Mesendoderm (in vitro differentiated cells): ENCODE results near the gene PTPRZ1.
A peak's percentile ranks its signal among the peaks of the same experiment; 100 is the strongest.

ENCODE experiments used
- DNase-seq: peaks from one replicate; pipeline ENCODE4 v3.0.0; 2013
- H2AK5ac ChIP-seq: 2 replicates; pipeline ENCODE4 v1.6.1; 2013; ENCODE audit warnings: low read length, inconsistent platforms
- H2BK120ac ChIP-seq: 2 replicates; pipeline ENCODE4 v1.6.1; 2013; ENCODE audit warnings: low read depth, mild to moderate bottlenecking, low read length, moderate library complexity, mixed read lengths
- H2BK15ac ChIP-seq: replicated peaks from 2 replicates; pipeline ENCODE4 v1.6.1; 2013; ENCODE audit warnings: low read depth, mild to moderate bottlenecking, moderate library complexity
- H2BK5ac ChIP-seq: 2 replicates; pipeline ENCODE4 v1.6.1; 2013; ENCODE audit warnings: low read length, inconsistent platforms
- H3K18ac ChIP-seq: 2 replicates; pipeline ENCODE4 v1.6.1; 2013; ENCODE audit warnings: mild to moderate bottlenecking, low read length, mixed read lengths
- H3K23ac ChIP-seq: one replicate; pipeline ENCODE4 v1.6.1; 2013; ENCODE audit warnings: low read length
- H3K27ac ChIP-seq: 2 replicates; pipeline ENCODE4 v1.5.1; 2013; ENCODE audit warnings: low read depth, mild to moderate bottlenecking, inconsistent platforms, low read length, moderate library complexity
- H3K27me3 ChIP-seq: 2 replicates; pipeline ENCODE4 v1.6.1; 2013; ENCODE audit warnings: low read length, control low read depth, mild to moderate bottlenecking, inconsistent platforms; ENCODE audit not compliant: insufficient read depth, poor library complexity
- H3K36me3 ChIP-seq: 2 replicates; pipeline ENCODE4 v1.6.1; 2013; ENCODE audit warnings: low read length, inconsistent platforms; ENCODE audit not compliant: control insufficient read depth, insufficient read depth
- H3K4ac ChIP-seq: one replicate; pipeline ENCODE4 v1.6.1; 2013; ENCODE audit warnings: low read depth, mild to moderate bottlenecking, low read length, moderate library complexity
- H3K4me1 ChIP-seq: 2 replicates; pipeline ENCODE4 v1.6.1; 2013; ENCODE audit warnings: low read depth, low read length, inconsistent platforms; ENCODE audit not compliant: control insufficient read depth
- H3K4me2 ChIP-seq: 2 replicates; pipeline ENCODE4 v1.6.1; 2013; ENCODE audit warnings: low read length
- H3K4me3 ChIP-seq: 2 replicates; pipeline ENCODE4 v1.5.1; 2013; ENCODE audit warnings: mild to moderate bottlenecking, low read length
- H3K56ac ChIP-seq: one replicate; pipeline ENCODE4 v1.6.1; 2013; ENCODE audit warnings: low read length
- H3K79me1 ChIP-seq: 2 replicates; pipeline ENCODE4 v1.6.1; 2013; ENCODE audit warnings: low read length, inconsistent platforms
- H3K79me2 ChIP-seq: 2 replicates; pipeline ENCODE4 v1.6.1; 2013; ENCODE audit warnings: mild to moderate bottlenecking, low read length; ENCODE audit not compliant: control insufficient read depth, insufficient read depth
- H3K9ac ChIP-seq: 2 replicates; pipeline ENCODE4 v1.6.1; 2013; ENCODE audit warnings: low read length, inconsistent platforms
- H4K5ac ChIP-seq: one replicate; pipeline ENCODE4 v1.6.1; 2013; ENCODE audit warnings: low read length
- H4K8ac ChIP-seq: one replicate; pipeline ENCODE4 v1.6.1; 2013; ENCODE audit warnings: low read depth, mild to moderate bottlenecking, control low read depth, low read length, moderate library complexity
- WGBS: extraction: QIAGEN DNeasy Blood & Tissue Kit; methylation state at CpG from one replicate; pipeline ENCODE4 v1.1.7; 2013; ENCODE audit warnings: low lambda C conversion rate, missing lambda C conversion rate; ENCODE audit not compliant: insufficient coverage; ENCODE audit errors: extremely low coverage; 5-methylcytosine and 5-hydroxymethylcytosine counted together

The PTPRZ1 gene

DNA sequence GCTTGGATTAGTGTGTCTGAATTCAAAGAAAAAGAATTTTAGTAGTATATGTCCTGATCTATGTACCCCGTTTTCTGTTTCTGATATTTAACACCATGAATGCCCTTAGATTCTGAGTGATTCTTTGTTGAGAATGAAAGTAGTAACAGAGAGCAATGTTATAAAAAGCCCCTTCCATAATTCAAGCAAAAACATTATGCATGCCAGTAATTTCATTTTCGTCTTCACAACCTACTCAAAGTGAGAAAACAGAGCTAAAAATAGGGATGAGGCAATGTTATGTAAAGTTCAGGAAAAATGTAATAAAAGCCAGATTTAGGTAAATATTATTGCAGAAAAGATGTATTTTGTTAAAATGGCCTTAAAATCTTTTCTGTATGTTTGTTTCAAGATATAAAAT lies 28.1 kb downstream of the PTPRZ1 start:
- no peak overlapping the region for H3K56ac ChIP-seq
- no CpG with 5 or more reads among the region's 2 CpGs for WGBS
- no peak overlapping the region for H3K18ac ChIP-seq
- no peak overlapping the region for H2BK15ac ChIP-seq
- no peaks in the 10 kb centered on the region for H3K79me2 ChIP-seq
- no peak overlapping the region for H3K23ac ChIP-seq
- no peak overlapping the region for H3K4me3 ChIP-seq
- H3K4ac ChIP-seq: no peak overlapping the region
- H3K36me3 ChIP-seq: no peaks in the 10 kb centered on the region
- H2BK120ac ChIP-seq: no peak overlapping the region
- no peak overlapping the region for H3K4me2 ChIP-seq
- H2AK5ac ChIP-seq: no peak overlapping the region
- H2BK5ac ChIP-seq: no peak overlapping the region
- no peak overlapping the region for H4K5ac ChIP-seq
- H3K27me3 ChIP-seq: no peaks in the 10 kb centered on the region
- no peak overlapping the region for H4K8ac ChIP-seq
- no peaks in the 10 kb centered on the region for H3K79me1 ChIP-seq
- H3K4me1 ChIP-seq: no peaks in the 10 kb centered on the region
- no peak overlapping the region for H3K27ac ChIP-seq
- DNase-seq: no peak
- H3K9ac ChIP-seq: no peak overlapping the region

DNA sequence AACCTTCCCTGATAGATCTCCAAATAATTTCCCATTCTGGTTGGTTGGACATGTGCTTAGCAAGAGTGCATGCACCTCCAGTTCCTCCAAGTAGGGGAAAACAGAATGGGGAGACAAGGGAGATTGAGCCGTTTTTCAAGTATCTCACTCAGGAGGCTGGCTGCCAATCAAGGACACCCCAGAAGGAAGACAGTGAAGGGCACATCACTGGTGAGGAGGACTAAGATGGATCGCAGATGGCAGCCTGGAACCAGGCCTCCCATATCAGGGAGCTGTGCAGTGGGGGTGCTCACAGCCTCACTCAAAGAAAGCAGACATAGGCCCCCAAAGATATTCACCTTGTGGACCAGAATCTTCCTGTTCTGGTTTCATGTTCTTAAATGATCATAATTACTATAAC lies 31.2 kb downstream of the PTPRZ1 start:
- no peak overlapping the region for H2BK15ac ChIP-seq
- no peaks in the 10 kb centered on the region for H3K79me1 ChIP-seq
- no peak overlapping the region for H3K4me2 ChIP-seq
- H4K5ac ChIP-seq: no peak overlapping the region
- H3K27me3 ChIP-seq: no peaks in the 10 kb centered on the region
- H3K36me3 ChIP-seq: no peaks in the 10 kb centered on the region
- H3K4me1 ChIP-seq: no peaks in the 10 kb centered on the region
- no peak overlapping the region for H3K56ac ChIP-seq
- DNase-seq: no peak
- H4K8ac ChIP-seq: no peak overlapping the region
- no peak overlapping the region for H3K27ac ChIP-seq
- H3K18ac ChIP-seq: no peak overlapping the region
- WGBS: no CpG with 5 or more reads among the region's 2 CpGs
- H3K4me3 ChIP-seq: no peak overlapping the region
- H3K9ac ChIP-seq: no peak overlapping the region
- H2BK120ac ChIP-seq: no peak overlapping the region
- no peaks in the 10 kb centered on the region for H3K79me2 ChIP-seq
- no peak overlapping the region for H2BK5ac ChIP-seq
- H2AK5ac ChIP-seq: no peak overlapping the region
- no peak overlapping the region for H3K4ac ChIP-seq
- no peak overlapping the region for H3K23ac ChIP-seq

DNA sequence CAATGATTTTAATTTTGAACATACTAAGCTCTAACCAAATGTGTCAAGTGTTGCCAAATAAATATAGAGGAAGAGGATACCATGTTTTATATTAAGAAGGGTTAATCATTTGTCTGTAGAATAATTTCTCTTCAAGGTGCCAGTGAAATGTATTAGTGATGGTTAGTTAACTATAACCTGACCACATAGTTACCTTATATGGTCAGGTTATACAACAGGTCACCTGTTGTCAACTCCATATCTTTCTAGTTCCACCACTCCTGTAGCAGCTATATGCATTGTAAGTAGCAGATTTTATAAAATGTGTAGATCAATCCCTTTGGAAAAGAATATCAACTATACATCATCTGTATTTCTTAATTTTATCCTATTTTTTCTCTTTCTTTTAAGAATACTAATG lies 35.1 kb downstream of the PTPRZ1 start:
- Histone ChIP-seq H3K36me3 (no peaks in the 10 kb centered on the region), H3K27me3 (no peaks in the 10 kb centered on the region), H2BK15ac (no peak overlapping the region), H4K5ac (no peak overlapping the region), H3K4me1 (no peaks in the 10 kb centered on the region), H2BK5ac (no peak overlapping the region), H2AK5ac (no peak overlapping the region), H3K79me1 (no peaks in the 10 kb centered on the region), H3K4me2 (no peak overlapping the region), H3K79me2 (no peaks in the 10 kb centered on the region), H3K4ac (no peak overlapping the region), H2BK120ac (no peak overlapping the region), H3K4me3 (no peak overlapping the region), H3K27ac (no peak overlapping the region), H3K56ac (no peak overlapping the region), H3K18ac (no peak overlapping the region), H4K8ac (no peak overlapping the region), H3K9ac (no peak overlapping the region), H3K23ac (no peak overlapping the region)
- DNase-seq: no peak

DNA sequence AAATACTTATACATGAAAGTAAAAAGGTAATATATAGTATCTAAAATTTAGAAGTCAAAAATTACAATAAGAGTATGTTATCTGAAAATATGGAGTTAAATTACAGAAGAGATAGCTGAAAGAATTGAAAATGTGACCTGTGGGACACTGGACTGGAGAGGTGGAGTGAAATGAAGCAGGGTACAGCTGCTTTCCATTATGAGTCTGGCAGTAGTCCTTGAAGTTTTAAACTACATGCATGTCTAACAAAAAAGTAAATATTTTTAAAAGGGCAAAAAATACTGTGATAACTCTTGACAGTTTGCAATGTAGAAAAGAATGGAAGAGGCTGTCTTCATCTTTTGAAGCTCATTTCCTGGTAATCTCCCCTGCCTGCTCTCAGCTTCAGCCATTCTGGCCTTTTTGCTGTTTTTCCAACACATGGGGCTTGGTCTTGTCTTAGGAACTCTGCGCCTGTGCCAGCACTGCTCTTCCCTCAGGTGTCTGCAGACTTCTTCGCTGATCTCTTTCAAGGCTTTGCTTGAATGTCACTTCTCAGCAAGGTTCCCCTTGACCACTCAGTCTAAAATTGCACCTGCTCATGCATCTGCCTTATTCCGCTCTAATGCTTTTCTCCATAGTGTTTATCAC lies 36.9 kb downstream of the PTPRZ1 start:
- no peak overlapping the region for H3K4ac ChIP-seq
- H3K4me3 ChIP-seq: no peak overlapping the region
- no CpG with 5 or more reads among the region's 3 CpGs for WGBS
- H2AK5ac ChIP-seq: no peak overlapping the region
- no peak for DNase-seq
- no peaks in the 10 kb centered on the region for H3K36me3 ChIP-seq
- H3K27ac ChIP-seq: no peak overlapping the region
- H2BK120ac ChIP-seq: no peak overlapping the region
- H3K27me3 ChIP-seq: no peaks in the 10 kb centered on the region
- H3K56ac ChIP-seq: no peak overlapping the region
- no peaks in the 10 kb centered on the region for H3K79me2 ChIP-seq
- no peaks in the 10 kb centered on the region for H3K79me1 ChIP-seq
- no peaks in the 10 kb centered on the region for H3K4me1 ChIP-seq
- H3K23ac ChIP-seq: no peak overlapping the region
- H3K18ac ChIP-seq: no peak overlapping the region
- H2BK15ac ChIP-seq: no peak overlapping the region
- H4K5ac ChIP-seq: no peak overlapping the region
- no peak overlapping the region for H4K8ac ChIP-seq
- no peak overlapping the region for H3K9ac ChIP-seq
- no peak overlapping the region for H3K4me2 ChIP-seq
- no peak overlapping the region for H2BK5ac ChIP-seq

DNA sequence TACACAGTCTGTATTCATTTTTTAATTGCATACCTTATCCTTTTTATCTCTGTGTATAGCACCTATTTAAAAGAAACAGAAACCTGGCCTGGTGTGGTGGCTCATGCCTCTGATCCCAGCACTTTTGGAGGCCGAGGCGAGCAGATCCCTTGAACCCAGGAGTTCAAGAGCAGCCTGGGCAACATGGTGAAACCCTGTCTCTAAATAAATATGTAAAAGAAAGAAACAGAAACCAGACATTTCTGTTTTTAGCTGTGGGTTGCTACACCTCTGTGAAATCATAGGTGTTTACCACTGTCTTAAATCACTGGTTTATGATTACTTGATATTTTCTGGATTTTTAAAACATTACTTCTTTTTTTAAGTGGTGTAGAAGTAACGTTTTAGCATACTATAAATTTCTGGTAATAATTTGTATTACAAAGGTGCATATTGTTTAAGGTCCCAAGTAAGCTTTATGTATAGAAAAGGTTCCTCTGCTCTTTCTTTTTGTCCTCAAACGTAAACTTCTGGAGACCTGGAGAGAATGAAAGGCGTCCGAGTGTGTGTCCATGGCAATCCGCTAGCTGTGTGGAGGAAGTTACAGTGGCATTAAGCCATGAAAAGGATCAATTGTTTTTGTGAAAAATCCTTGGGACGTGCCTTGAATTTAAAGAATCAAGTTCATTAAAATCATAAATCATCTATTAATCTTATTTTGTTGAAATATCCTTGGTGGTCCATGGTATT lies 41.1 kb downstream of the PTPRZ1 start:
- Histone ChIP-seq H3K23ac (no peak overlapping the region), H3K9ac (no peak overlapping the region), H4K8ac (no peak overlapping the region), H2BK15ac (no peak overlapping the region), H3K56ac (no peak overlapping the region), H2AK5ac (no peak overlapping the region), H3K27ac (no peak overlapping the region), H2BK120ac (no peak overlapping the region), H4K5ac (no peak overlapping the region), H3K4ac (peak overlapping the region; percentile 3), H3K4me2 (no peak overlapping the region), H3K27me3 (no peaks in the 10 kb centered on the region), H3K18ac (no peak overlapping the region), H3K79me1 (no peaks in the 10 kb centered on the region), H3K4me3 (no peak overlapping the region), H3K4me1 (no peaks in the 10 kb centered on the region), H3K36me3 (no peaks in the 10 kb centered on the region), H2BK5ac (no peak overlapping the region), H3K79me2 (no peaks in the 10 kb centered on the region)
- WGBS: no CpG with 5 or more reads among the region's 8 CpGs
- no peak for DNase-seq
